Smooth muscle cell (in vitro differentiated cells): ENCODE measurements around the gene MYO9A. TPM values are rescaled to one million over a fixed set of nuclear protein-coding genes. Genes with fewer than 3 reads are reported as not detected.
A peak's percentile ranks its signal among the peaks of the same experiment; 100 is the strongest.

ENCODE experiments used
- DNase-seq: peaks from one replicate; lab custom pipeline; 2025; ENCODE audit not compliant: unreplicated experiment; lab: John Stamatoyannopoulos, UW
- H2AFZ ChIP-seq: fragments of 200-600 bp; sonication (generic); 2 replicates; pipeline ENCODE4 v1.6.0; 2016; ENCODE audit warnings: antibody characterized with exemption, low read depth, mild to moderate bottlenecking
- H3F3A ChIP-seq: fragments of 200-600 bp; sonication (generic); 2 replicates; pipeline ENCODE4 v1.6.0; 2017; ENCODE audit warnings: antibody characterized with exemption, low read depth
- H3K27ac ChIP-seq: fragments of 200-600 bp; sonication (generic); 2 replicates; pipeline ENCODE4 v1.5.1; 2016; ENCODE audit warnings: low read depth, mild to moderate bottlenecking
- H3K27me3 ChIP-seq: fragments of 200-600 bp; sonication (generic); 2 replicates; pipeline ENCODE4 v1.6.1; 2016; ENCODE audit warnings: low read depth, mild to moderate bottlenecking
- H3K36me3 ChIP-seq: fragments of 200-600 bp; sonication (generic); 2 replicates; pipeline ENCODE4 v1.5.1; 2016; ENCODE audit warnings: low read depth
- H3K4me1 ChIP-seq: fragments of 200-600 bp; sonication (generic); 2 replicates; pipeline ENCODE4 v1.5.1; 2016; ENCODE audit warnings: low read depth
- H3K4me2 ChIP-seq: fragments of 200-600 bp; sonication (generic); 2 replicates; pipeline ENCODE4 v1.6.0; 2016; ENCODE audit warnings: mild to moderate bottlenecking
- H3K4me3 ChIP-seq: fragments of 200-600 bp; sonication (generic); 2 replicates; pipeline ENCODE4 v1.5.1; 2016; ENCODE audit warnings: mild to moderate bottlenecking
- H3K79me2 ChIP-seq: fragments of 200-600 bp; sonication (generic); 2 replicates; pipeline ENCODE4 v1.6.0; 2016; ENCODE audit warnings: low read depth, mild to moderate bottlenecking
- H3K9ac ChIP-seq: fragments of 200-600 bp; sonication (generic); 2 replicates; pipeline ENCODE4 v1.6.0; 2016; ENCODE audit warnings: low read depth
- H3K9me3 ChIP-seq: fragments of 200-600 bp; sonication (generic); replicated peaks from 2 replicates; pipeline ENCODE4 v1.5.1; 2016; ENCODE audit warnings: low read depth
- H4K20me1 ChIP-seq: fragments of 200-600 bp; sonication (generic); 2 replicates; pipeline ENCODE4 v1.6.0; 2016; ENCODE audit warnings: low read depth
- WGBS: methylation state at CpG from one replicate; pipeline ENCODE4 v1.1.7; 2016; ENCODE audit warnings: low lambda C conversion rate; 5-methylcytosine and 5-hydroxymethylcytosine counted together
- polyA plus RNA-seq: library from polyadenylated mRNA; unstranded; fragments of >200 nt; fragmentation: Nextera tagmentation; extraction: Ambion mirVana; gene quantifications from 2 replicates; pipeline ENCODE4 v1.2.1, GENCODE V29; 2016
- total RNA-seq: library from RNA; depleted of rRNA; stranded (reverse); fragments of >200 nt; gene quantifications from 2 replicates; pipeline ENCODE4 v1.2.3, GENCODE V29; 2014
- TF ChIP-seq, protein P1 (sequence below): fragments of 200-600 bp; sonication (generic); IDR thresholded peaks from 2 replicates; pipeline ENCODE4 v1.5.1; 2017; ENCODE audit warnings: borderline replicate concordance, mild to moderate bottlenecking, antibody characterized with exemption; ENCODE audit not compliant: insufficient read depth, poor library complexity, severe bottlenecking

The MYO9A gene
- total and polyA plus RNA-seq, 2 experiments from 2014 or later = 10.7 to 36.9 TPM

- no peaks in the 10 kb centered on the region for H3K4me1 ChIP-seq
- H3K27ac ChIP-seq = no peak overlapping the region
- no peak for DNase-seq
- H3K36me3 ChIP-seq = no peaks in the 10 kb centered on the region
- H3K79me2 ChIP-seq = no peaks in the 10 kb centered on the region
- H3K9me3 ChIP-seq = no peaks in the 10 kb centered on the region
- no peaks in the 10 kb centered on the region for H4K20me1 ChIP-seq
- no peak overlapping the region for H3K9ac ChIP-seq
- H3K27me3 ChIP-seq = no peaks in the 10 kb centered on the region
- TF ChIP-seq, protein P1, sequence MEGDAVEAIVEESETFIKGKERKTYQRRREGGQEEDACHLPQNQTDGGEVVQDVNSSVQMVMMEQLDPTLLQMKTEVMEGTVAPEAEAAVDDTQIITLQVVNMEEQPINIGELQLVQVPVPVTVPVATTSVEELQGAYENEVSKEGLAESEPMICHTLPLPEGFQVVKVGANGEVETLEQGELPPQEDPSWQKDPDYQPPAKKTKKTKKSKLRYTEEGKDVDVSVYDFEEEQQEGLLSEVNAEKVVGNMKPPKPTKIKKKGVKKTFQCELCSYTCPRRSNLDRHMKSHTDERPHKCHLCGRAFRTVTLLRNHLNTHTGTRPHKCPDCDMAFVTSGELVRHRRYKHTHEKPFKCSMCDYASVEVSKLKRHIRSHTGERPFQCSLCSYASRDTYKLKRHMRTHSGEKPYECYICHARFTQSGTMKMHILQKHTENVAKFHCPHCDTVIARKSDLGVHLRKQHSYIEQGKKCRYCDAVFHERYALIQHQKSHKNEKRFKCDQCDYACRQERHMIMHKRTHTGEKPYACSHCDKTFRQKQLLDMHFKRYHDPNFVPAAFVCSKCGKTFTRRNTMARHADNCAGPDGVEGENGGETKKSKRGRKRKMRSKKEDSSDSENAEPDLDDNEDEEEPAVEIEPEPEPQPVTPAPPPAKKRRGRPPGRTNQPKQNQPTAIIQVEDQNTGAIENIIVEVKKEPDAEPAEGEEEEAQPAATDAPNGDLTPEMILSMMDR = no peak
- 76% methylated on average over 14 of the region's 14 CpGs for WGBS
- peak overlapping the region; percentile 45 for H3K4me3 ChIP-seq
- no peaks in the 10 kb centered on the region for H3F3A ChIP-seq
- peak overlapping the region; percentile 77 for H3K4me2 ChIP-seq
- no peak overlapping the region for H2AFZ ChIP-seq
Observed at GRCh38 chr15:72155003-72155621, 37.2 kb upstream of the MYO9A start.

- Histone ChIP-seq H3K27ac (no peak overlapping the region), H3K4me2 (no peak overlapping the region), H2AFZ (no peak overlapping the region), H3F3A (no peaks in the 10 kb centered on the region), H3K27me3 (no peaks in the 10 kb centered on the region), H4K20me1 (no peaks in the 10 kb centered on the region), H3K36me3 (no peaks in the 10 kb centered on the region), H3K79me2 (no peaks in the 10 kb centered on the region), H3K9me3 (no peaks in the 10 kb centered on the region), H3K9ac (no peak overlapping the region), H3K4me1 (no peaks in the 10 kb centered on the region), H3K4me3 (no peak overlapping the region)
- TF ChIP-seq, protein P1 = no peak
- WGBS = 92% methylated on average over 7 of the region's 7 CpGs
- DNase-seq = no peak
Observed at GRCh38 chr15:72154316-72154715, 36.4 kb upstream of the MYO9A start.

GRCh38 chr15:72153269-72154000 lies 35.5 kb upstream of the MYO9A start:
- no peak overlapping the region for H3K27ac ChIP-seq
- no peaks in the 10 kb centered on the region for H3K79me2 ChIP-seq
- no peak for DNase-seq
- H3K27me3 ChIP-seq = no peaks in the 10 kb centered on the region
- no peaks in the 10 kb centered on the region for H3K36me3 ChIP-seq
- TF ChIP-seq, protein P1 = no peak
- H3K4me2 ChIP-seq = no peak overlapping the region
- H2AFZ ChIP-seq = no peak overlapping the region
- H3F3A ChIP-seq = no peaks in the 10 kb centered on the region
- H3K4me3 ChIP-seq = no peak overlapping the region
- no peaks in the 10 kb centered on the region for H4K20me1 ChIP-seq
- H3K9ac ChIP-seq = no peak overlapping the region
- 84% methylated on average over 5 of the region's 5 CpGs for WGBS
- H3K9me3 ChIP-seq = no peaks in the 10 kb centered on the region
- no peaks in the 10 kb centered on the region for H3K4me1 ChIP-seq
